ENCODE data around the gene IQSEC1. TPM values are rescaled to one million over a fixed set of nuclear protein-coding genes. Genes with fewer than 3 reads are reported as not detected.

The IQSEC1 gene
- total and polyA plus RNA-seq, 2 experiments from 2014 or later: 8.0 to 51.9 TPM

DNA sequence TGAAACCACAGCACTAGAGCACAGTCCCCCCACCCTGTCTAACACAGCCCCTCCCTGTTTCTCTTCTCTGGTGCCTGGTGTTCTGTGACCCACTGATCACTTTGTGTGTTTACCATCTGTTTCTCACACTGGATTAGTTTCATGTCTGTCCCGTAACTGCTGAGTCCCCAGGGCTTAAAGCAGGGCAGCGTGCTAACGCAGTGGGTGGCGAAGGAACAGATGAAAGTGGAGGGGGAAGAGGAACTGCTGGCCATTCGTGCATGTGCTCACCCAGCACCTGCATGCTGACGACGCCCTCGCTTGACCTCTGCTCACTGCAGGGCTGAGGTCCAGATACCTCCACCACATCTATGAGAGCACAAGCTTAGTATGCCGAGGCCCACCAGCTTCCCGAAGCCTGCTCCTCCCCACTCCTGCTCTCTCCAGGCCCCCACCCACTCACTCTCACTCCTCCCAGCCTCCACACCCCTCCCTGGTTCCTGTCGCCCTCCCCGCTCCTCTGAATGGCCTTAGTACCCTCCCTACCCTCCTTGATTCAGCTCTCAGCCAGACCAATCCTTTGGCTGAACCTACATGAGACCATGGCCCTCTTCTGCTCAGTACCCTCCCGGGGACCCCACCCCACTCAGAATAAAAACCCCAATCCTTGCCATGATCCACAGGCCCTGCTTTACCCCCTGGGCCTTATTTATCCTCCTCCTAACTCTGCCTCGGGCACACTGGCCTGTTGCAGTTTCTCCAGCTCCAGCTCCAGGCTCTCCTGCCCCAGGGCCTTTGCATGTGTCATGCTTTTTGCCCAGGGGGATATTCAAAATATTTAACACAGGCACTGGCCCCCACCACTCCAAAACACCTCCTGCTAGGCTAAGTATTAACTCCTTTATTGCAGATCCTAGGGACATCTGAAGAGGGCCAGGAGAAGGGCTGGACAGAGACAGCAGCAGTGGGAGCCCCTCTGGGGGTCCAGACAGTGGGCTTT lies 15.1 kb upstream of the IQSEC1 start (continued):
- TF ChIP-seq ZNF114 (CRISPR knock-in tag; IDR thresholded peaks at IDR 0.05) (no peak), STAT1 (IDR thresholded peaks at IDR 0.05; ENCODE audit: unreplicated experiment) (no peak), NANOG (IDR thresholded peaks at IDR 0.05; ENCODE audit: borderline replicate concordance) (no peak), EZH2phosphoT487 (IDR thresholded peaks at IDR 0.05; ENCODE audit: unreplicated experiment) (no peak), EZH2 (IDR thresholded peaks at IDR 0.05; ENCODE audit: low read depth, unreplicated experiment) (no peak)
- TF ChIP-seq, protein P1, sequence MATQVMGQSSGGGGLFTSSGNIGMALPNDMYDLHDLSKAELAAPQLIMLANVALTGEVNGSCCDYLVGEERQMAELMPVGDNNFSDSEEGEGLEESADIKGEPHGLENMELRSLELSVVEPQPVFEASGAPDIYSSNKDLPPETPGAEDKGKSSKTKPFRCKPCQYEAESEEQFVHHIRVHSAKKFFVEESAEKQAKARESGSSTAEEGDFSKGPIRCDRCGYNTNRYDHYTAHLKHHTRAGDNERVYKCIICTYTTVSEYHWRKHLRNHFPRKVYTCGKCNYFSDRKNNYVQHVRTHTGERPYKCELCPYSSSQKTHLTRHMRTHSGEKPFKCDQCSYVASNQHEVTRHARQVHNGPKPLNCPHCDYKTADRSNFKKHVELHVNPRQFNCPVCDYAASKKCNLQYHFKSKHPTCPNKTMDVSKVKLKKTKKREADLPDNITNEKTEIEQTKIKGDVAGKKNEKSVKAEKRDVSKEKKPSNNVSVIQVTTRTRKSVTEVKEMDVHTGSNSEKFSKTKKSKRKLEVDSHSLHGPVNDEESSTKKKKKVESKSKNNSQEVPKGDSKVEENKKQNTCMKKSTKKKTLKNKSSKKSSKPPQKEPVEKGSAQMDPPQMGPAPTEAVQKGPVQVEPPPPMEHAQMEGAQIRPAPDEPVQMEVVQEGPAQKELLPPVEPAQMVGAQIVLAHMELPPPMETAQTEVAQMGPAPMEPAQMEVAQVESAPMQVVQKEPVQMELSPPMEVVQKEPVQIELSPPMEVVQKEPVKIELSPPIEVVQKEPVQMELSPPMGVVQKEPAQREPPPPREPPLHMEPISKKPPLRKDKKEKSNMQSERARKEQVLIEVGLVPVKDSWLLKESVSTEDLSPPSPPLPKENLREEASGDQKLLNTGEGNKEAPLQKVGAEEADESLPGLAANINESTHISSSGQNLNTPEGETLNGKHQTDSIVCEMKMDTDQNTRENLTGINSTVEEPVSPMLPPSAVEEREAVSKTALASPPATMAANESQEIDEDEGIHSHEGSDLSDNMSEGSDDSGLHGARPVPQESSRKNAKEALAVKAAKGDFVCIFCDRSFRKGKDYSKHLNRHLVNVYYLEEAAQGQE (IDR thresholded peaks at IDR 0.05; ENCODE audit: unreplicated experiment): no peak
- TF ChIP-seq, protein P2, sequence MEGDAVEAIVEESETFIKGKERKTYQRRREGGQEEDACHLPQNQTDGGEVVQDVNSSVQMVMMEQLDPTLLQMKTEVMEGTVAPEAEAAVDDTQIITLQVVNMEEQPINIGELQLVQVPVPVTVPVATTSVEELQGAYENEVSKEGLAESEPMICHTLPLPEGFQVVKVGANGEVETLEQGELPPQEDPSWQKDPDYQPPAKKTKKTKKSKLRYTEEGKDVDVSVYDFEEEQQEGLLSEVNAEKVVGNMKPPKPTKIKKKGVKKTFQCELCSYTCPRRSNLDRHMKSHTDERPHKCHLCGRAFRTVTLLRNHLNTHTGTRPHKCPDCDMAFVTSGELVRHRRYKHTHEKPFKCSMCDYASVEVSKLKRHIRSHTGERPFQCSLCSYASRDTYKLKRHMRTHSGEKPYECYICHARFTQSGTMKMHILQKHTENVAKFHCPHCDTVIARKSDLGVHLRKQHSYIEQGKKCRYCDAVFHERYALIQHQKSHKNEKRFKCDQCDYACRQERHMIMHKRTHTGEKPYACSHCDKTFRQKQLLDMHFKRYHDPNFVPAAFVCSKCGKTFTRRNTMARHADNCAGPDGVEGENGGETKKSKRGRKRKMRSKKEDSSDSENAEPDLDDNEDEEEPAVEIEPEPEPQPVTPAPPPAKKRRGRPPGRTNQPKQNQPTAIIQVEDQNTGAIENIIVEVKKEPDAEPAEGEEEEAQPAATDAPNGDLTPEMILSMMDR (conservative IDR thresholded peaks at IDR 0.05; ENCODE audit: low read depth in 2 of 2): no peak

DNA sequence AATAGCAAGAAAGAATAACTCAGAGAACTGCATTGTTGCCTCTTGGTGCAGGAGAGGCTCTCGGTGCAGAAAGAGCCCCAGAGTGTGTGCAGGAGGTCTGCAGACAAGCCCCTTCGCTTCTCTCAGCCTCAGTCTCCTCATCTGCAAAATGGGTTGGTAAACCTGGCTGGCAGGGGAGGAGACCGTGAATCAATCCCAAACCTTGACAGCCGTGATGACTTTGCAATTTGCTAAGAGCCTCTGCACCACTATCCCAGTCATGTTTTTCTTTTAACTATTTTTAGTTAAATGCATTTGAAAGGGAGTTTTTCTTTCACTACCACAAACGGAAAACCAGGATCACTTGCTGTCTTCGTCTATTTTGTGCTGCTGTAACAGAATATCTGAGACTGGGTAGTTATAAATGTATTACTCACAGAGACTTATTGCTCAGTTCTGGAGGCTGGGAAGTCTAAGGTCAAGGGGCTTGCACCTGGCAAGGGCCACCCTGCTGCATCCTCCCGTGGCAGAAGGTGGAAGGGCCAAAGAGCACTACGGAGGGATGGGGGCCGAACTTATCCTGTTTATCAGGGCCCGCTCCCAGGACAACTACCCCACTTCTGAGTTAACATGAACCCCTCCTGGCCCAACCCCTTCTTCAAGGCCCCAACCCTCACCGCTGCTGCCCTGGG lies 14.2 kb upstream of the IQSEC1 start:
- ATAC-seq: no peak
- no peak for TF ChIP-seq JUNB (IDR thresholded peaks at IDR 0.05; ENCODE audit: unreplicated experiment)
- TF ChIP-seq, protein P1 (IDR thresholded peaks at IDR 0.05; ENCODE audit: unreplicated experiment): no peak
- TF ChIP-seq CREB1 (CRISPR knock-in tag; IDR thresholded peaks at IDR 0.05; ENCODE audit: low read depth): no peak
- no peak for TF ChIP-seq ZNF331 (CRISPR knock-in tag; IDR thresholded peaks at IDR 0.05; ENCODE audit: low read depth)
- TF ChIP-seq, protein P2 (conservative IDR thresholded peaks at IDR 0.05; ENCODE audit: low read depth in 2 of 2): no peak
- TF ChIP-seq NANOG (IDR thresholded peaks at IDR 0.05; ENCODE audit: borderline replicate concordance): no peak
- no peak for TF ChIP-seq POLR2AphosphoS5 (IDR thresholded peaks at IDR 0.05; ENCODE audit: low read depth)
- TF ChIP-seq EZH2 (IDR thresholded peaks at IDR 0.05; ENCODE audit: low read depth, unreplicated experiment): no peak
- no peak for TF ChIP-seq ZNF114 (CRISPR knock-in tag; IDR thresholded peaks at IDR 0.05)
- no peak for TF ChIP-seq STAT1 (IDR thresholded peaks at IDR 0.05; ENCODE audit: unreplicated experiment)
- TF ChIP-seq EZH2phosphoT487 (IDR thresholded peaks at IDR 0.05; ENCODE audit: unreplicated experiment): no peak

More for the DNA sequence above, 14.2 kb upstream of the IQSEC1 start:
- no peaks in the 10 kb centered on the region for H3K9me3 Mint-ChIP-seq
- H3K4me2 ChIP-seq: no peak overlapping the region
- no peaks in the 10 kb centered on the region for H4K20me1 ChIP-seq (replicated peaks; ENCODE audit: insufficient read depth)
- no peaks in the 10 kb centered on the region for H3K27me3 ChIP-seq (ENCODE audit: insufficient read depth)
- peaks cover 2% of the 10 kb centered on the region; the same call in 2 of the 3 replicates for H3K4me1 Mint-ChIP-seq
- no peak overlapping the region for H3K4me3 ChIP-seq
- peaks cover 6% of the 10 kb centered on the region for H3K27me3 Mint-ChIP-seq (ENCODE audit: insufficient read depth, low read depth, poor library complexity)
- no peak for DNase-seq (ENCODE audit: low spot score)
- H3K36me3 ChIP-seq (ENCODE audit: insufficient read depth): no peaks in the 10 kb centered on the region
- H3K4me3 Mint-ChIP-seq: no peak overlapping the region
- H3K9me2 ChIP-seq (ENCODE audit: insufficient read depth): no peaks in the 10 kb centered on the region
- H3K27ac ChIP-seq (ENCODE audit: low read depth): no peak overlapping the region
- no peaks in the 10 kb centered on the region for H3K79me2 ChIP-seq (replicated peaks; ENCODE audit: insufficient read depth)
- H3F3A ChIP-seq (replicated peaks; ENCODE audit: low read depth): no peaks in the 10 kb centered on the region
- H3K27ac Mint-ChIP-seq: no peak overlapping the region
- no peak overlapping the region for H2AFZ ChIP-seq
- H3K4me1 ChIP-seq (ENCODE audit: insufficient read depth): no peaks in the 10 kb centered on the region
- H3K36me3 Mint-ChIP-seq (ENCODE audit: low read depth): no peaks in the 10 kb centered on the region
